H1 (cell line): ENCODE results near the gene CXCL6. TPM values are rescaled to one million over a fixed set of nuclear protein-coding genes. Genes with fewer than 3 reads are reported as not detected.

ENCODE experiments used
- CTCF ChIA-PET: fragments of 300-600 bp; sonication (Branson Sonifier 250); formaldehyde crosslinking; loops from one replicate; lab custom pipeline; 2021; ENCODE audit not compliant: partially characterized antibody; lab: Charles Lee
- POLR2A ChIA-PET: fragments of 300-600 bp; sonication (Branson Sonifier 250); formaldehyde crosslinking; loops from one replicate; lab custom pipeline; 2021; ENCODE audit warnings: inconsistent platforms; ENCODE audit not compliant: partially characterized antibody; lab: Charles Lee
- DNase-seq, 2 experiments: peaks; one replicate each; pipeline versions ENCODE4 v3.0.0 to v3.0.0-alpha.2; 2010 to 2022; ENCODE audit warnings: low spot score in 2 of 2, low read depth in 1 of 2, mixed read lengths in 1 of 2
- FAIRE-seq: peaks from 2 replicates; lab custom pipeline; 2011; peaks lifted over from hg19 to GRCh38; lab: Jason Lieb, UNC
- H2AFZ ChIP-seq: 2 replicates; pipeline ENCODE4 v1.8.1; 2012; ENCODE audit warnings: low read length, inconsistent platforms
- H2AK5ac ChIP-seq: 2 replicates; pipeline ENCODE4 v1.6.1; 2013; ENCODE audit warnings: low read depth, low read length
- H2BK120ac ChIP-seq: replicated peaks from 2 replicates; pipeline ENCODE3; 2013; ENCODE audit warnings: low read depth, low read length, inconsistent platforms
- H2BK12ac ChIP-seq: 2 replicates; pipeline ENCODE4 v1.6.1; 2013; ENCODE audit warnings: low read depth, low read length
- H2BK15ac ChIP-seq: 2 replicates; pipeline ENCODE4 v1.6.1; 2013; ENCODE audit warnings: low read length
- H2BK20ac ChIP-seq: 2 replicates; pipeline ENCODE4 v1.6.1; 2013; ENCODE audit warnings: low read length
- H2BK5ac ChIP-seq: 2 replicates; pipeline ENCODE4 v1.6.1; 2013; ENCODE audit warnings: low read depth, low read length
- H3K14ac ChIP-seq: 2 replicates; pipeline ENCODE4 v1.6.1; 2013; ENCODE audit warnings: inconsistent platforms; ENCODE audit not compliant: insufficient read length
- H3K18ac ChIP-seq: 2 replicates; pipeline ENCODE4 v1.6.1; 2013; ENCODE audit warnings: low read length; ENCODE audit errors: extremely low read depth
- H3K23ac ChIP-seq: 2 replicates; pipeline ENCODE4 v1.6.1; 2013; ENCODE audit warnings: inconsistent platforms; ENCODE audit not compliant: insufficient read length
- H3K23me2 ChIP-seq: 2 replicates; pipeline ENCODE4 v1.6.1; 2013; ENCODE audit warnings: low read depth, low read length
- H3K27ac ChIP-seq: 2 replicates; pipeline ENCODE4 v1.6.1; 2011; ENCODE audit warnings: low read depth, low read length, inconsistent platforms
- H3K27me3 ChIP-seq, 4 experiments: replicated peaks in 1 of 4; 1 replicate in 1 of 4; 2 replicates in 3 of 4; pipeline versions ENCODE4 v1.6.1 to v1.8.1; 2011 to 2013; ENCODE audit warnings: low read length in 3 of 4, mild to moderate bottlenecking in 3 of 4, inconsistent platforms in 2 of 4, mixed read lengths in 2 of 4, moderate library complexity in 1 of 4; ENCODE audit not compliant: control insufficient read depth in 3 of 4, insufficient read depth in 3 of 4; ENCODE audit errors: extremely low read depth in 1 of 4
- H3K36me3 ChIP-seq, 4 experiments: 2 replicates each; pipeline versions ENCODE4 v1.6.1 to v1.8.1; 2011 to 2013; ENCODE audit warnings: mild to moderate bottlenecking in 4 of 4, low read length in 3 of 4, moderate library complexity in 2 of 4, control low read depth in 1 of 4, inconsistent platforms in 1 of 4; ENCODE audit not compliant: insufficient read depth in 4 of 4, control insufficient read depth in 2 of 4
- H3K4ac ChIP-seq: replicated peaks from 2 replicates; pipeline ENCODE3; 2013; ENCODE audit warnings: low read length, low read depth, mixed read lengths, inconsistent platforms; ENCODE audit not compliant: insufficient read length
- H3K4me1 ChIP-seq, 4 experiments: replicated peaks in 1 of 4; 1 replicate in 1 of 4; 2 replicates in 3 of 4; pipeline versions ENCODE4 v1.6.1 to v1.8.1; 2011 to 2013; ENCODE audit warnings: low read length in 3 of 4, inconsistent platforms in 2 of 4, mixed read lengths in 1 of 4; ENCODE audit not compliant: insufficient read depth in 4 of 4, control insufficient read depth in 3 of 4
- H3K4me2 ChIP-seq, 2 experiments: 2 replicates each; pipeline versions ENCODE4 v1.6.1 to v1.8.1; 2011 to 2013; ENCODE audit warnings: low read depth in 2 of 2, low read length in 2 of 2, control low read depth in 1 of 2, inconsistent platforms in 1 of 2, mild to moderate bottlenecking in 1 of 2; ENCODE audit not compliant: insufficient read depth in 1 of 2
- H3K4me3 ChIP-seq, 4 experiments: fragments of 200-600, 300-600 bp in 1 of 4; sonication (generic), shearing (Covaris generic), sonication (Bioruptor Twin) in 1 of 4; 2 replicates each; pipeline versions ENCODE4 v1.5.1 to v1.8.1; 2011 to 2016; ENCODE audit warnings: low read length in 4 of 4, low read depth in 3 of 4, control low read depth in 2 of 4, inconsistent platforms in 2 of 4, mild to moderate bottlenecking in 2 of 4, mixed read lengths in 1 of 4, moderate library complexity in 1 of 4; ENCODE audit not compliant: insufficient read depth in 2 of 4; ENCODE audit errors: extremely low read depth in 1 of 4
- H3K56ac ChIP-seq: replicated peaks from 2 replicates; pipeline ENCODE3; 2013; ENCODE audit warnings: low read depth, mild to moderate bottlenecking, mixed read lengths, low read length, inconsistent platforms; ENCODE audit not compliant: insufficient read length
- H3K79me1 ChIP-seq: 2 replicates; pipeline ENCODE4 v1.6.1; 2013; ENCODE audit warnings: low read depth, low read length, control low read depth
- H3K79me2 ChIP-seq, 2 experiments: 2 replicates each; pipeline versions ENCODE4 v1.6.1 to v1.8.1; 2012 to 2013; ENCODE audit warnings: low read length in 2 of 2, mild to moderate bottlenecking in 2 of 2, inconsistent platforms in 1 of 2; ENCODE audit not compliant: insufficient read depth in 2 of 2, control insufficient read depth in 1 of 2
- H3K9ac ChIP-seq, 4 experiments: replicated peaks in 1 of 4; 1 replicate in 1 of 4; 2 replicates in 3 of 4; pipeline versions ENCODE4 v1.6.1 to v1.8.1; 2011 to 2013; ENCODE audit warnings: low read depth in 3 of 4, low read length in 3 of 4, control low read depth in 2 of 4, mild to moderate bottlenecking in 2 of 4, moderate library complexity in 2 of 4, inconsistent platforms in 1 of 4; ENCODE audit errors: extremely low read depth in 1 of 4
- H3K9me3 ChIP-seq, 2 experiments: 2 replicates each; pipeline versions ENCODE4 v1.6.1 to v1.8.1; 2012 to 2013; ENCODE audit warnings: mild to moderate bottlenecking in 2 of 2, moderate library complexity in 2 of 2, control low read depth in 1 of 2, inconsistent platforms in 1 of 2, low read depth in 1 of 2, low read length in 1 of 2, mixed read lengths in 1 of 2; ENCODE audit not compliant: insufficient read depth in 2 of 2
- H4K20me1 ChIP-seq, 2 experiments: replicated peaks in 1 of 2; 2 replicates each; pipeline versions ENCODE3 to v1.8.1; 2011 to 2013; ENCODE audit warnings: inconsistent platforms in 2 of 2, low read length in 2 of 2, mild to moderate bottlenecking in 1 of 2; ENCODE audit not compliant: insufficient read depth in 2 of 2, control insufficient read depth in 1 of 2
- H4K5ac ChIP-seq: 2 replicates; pipeline ENCODE4 v1.6.1; 2013; ENCODE audit warnings: low read length, low read depth, mixed read lengths, inconsistent platforms; ENCODE audit not compliant: insufficient read length
- H4K8ac ChIP-seq: 2 replicates; pipeline ENCODE4 v1.8.0; 2013; ENCODE audit warnings: mild to moderate bottlenecking, moderate library complexity, low read length, inconsistent platforms; ENCODE audit not compliant: insufficient read depth; ENCODE audit errors: extremely low read depth
- H4K91ac ChIP-seq: replicated peaks from 2 replicates; pipeline ENCODE3; 2013; ENCODE audit warnings: low read length, mixed read lengths, inconsistent platforms; ENCODE audit not compliant: insufficient read length
- CHD1 ChIP-seq: IDR thresholded peaks from 2 replicates; pipeline ENCODE4 v1.6.1; 2012; ENCODE audit warnings: low read depth, low read length, improper control_type of control experiment
- CHD2 ChIP-seq: IDR thresholded peaks from 2 replicates; pipeline ENCODE4 v1.6.1; 2012; ENCODE audit warnings: low read length, improper control_type of control experiment
- CTCF ChIP-seq, 3 experiments: IDR thresholded peaks; 1 replicate in 2 of 3; 2 replicates in 1 of 3; pipeline versions ENCODE4 v1.5.1 to v1.6.1; 2011; ENCODE audit warnings: low read length in 3 of 3, mild to moderate bottlenecking in 3 of 3, inconsistent platforms in 2 of 3, low read depth in 1 of 3, moderate library complexity in 1 of 3; ENCODE audit not compliant: insufficient read depth in 1 of 3; ENCODE audit errors: control extremely low read depth in 1 of 3
- EGR1 ChIP-seq: IDR thresholded peaks from 2 replicates; pipeline ENCODE4 v1.6.1; 2011; ENCODE audit warnings: low read depth, low read length, borderline replicate concordance
- JUND ChIP-seq: IDR thresholded peaks from 2 replicates; pipeline ENCODE4 v1.6.1; 2011; ENCODE audit warnings: mild to moderate bottlenecking, improper control_type of control experiment, low read length
- KDM1A ChIP-seq: fragments of 200-600, 300-600 bp; sonication (generic); IDR thresholded peaks from 2 replicates; pipeline ENCODE4 v1.7.1; 2016; ENCODE audit warnings: mild to moderate bottlenecking, low read length, borderline replicate concordance
- RFX5 ChIP-seq: IDR thresholded peaks from 2 replicates; pipeline ENCODE4 v1.6.1; 2011; ENCODE audit warnings: low read depth, low read length, improper control_type of control experiment, borderline replicate concordance
- RNF2 ChIP-seq: fragments of 200-900, 300-1000 bp; sonication (generic); IDR thresholded peaks from 2 replicates; pipeline ENCODE4 v1.7.1; 2016; ENCODE audit warnings: borderline replicate concordance, low read depth, mild to moderate bottlenecking, antibody characterized with exemption, low read length; ENCODE audit not compliant: poor library complexity, severe bottlenecking; ENCODE audit errors: missing control alignments
- SP4 ChIP-seq: IDR thresholded peaks from 2 replicates; pipeline ENCODE4 v1.6.1; 2012; ENCODE audit warnings: low read length, inconsistent platforms
- USF2 ChIP-seq: IDR thresholded peaks from 2 replicates; pipeline ENCODE4 v1.6.1; 2011; ENCODE audit warnings: low read length, improper control_type of control experiment
- YY1 ChIP-seq: IDR thresholded peaks from 2 replicates; pipeline ENCODE4 v1.6.1; 2011; ENCODE audit warnings: low read depth, mild to moderate bottlenecking, low read length
- WGBS, 2 experiments: shearing (Covaris generic) in 1 of 2; methylation state at CpG; one replicate each; pipeline versions ENCODE4 v1.1.6 to v1.1.7; 2013 to 2015; ENCODE audit warnings: low lambda C conversion rate in 2 of 2, mixed read lengths in 2 of 2, inconsistent platforms in 1 of 2, low coverage in 1 of 2, missing lambda C conversion rate in 1 of 2; ENCODE audit not compliant: insufficient replicate concordance in 2 of 2, insufficient coverage in 1 of 2, insufficient read length in 1 of 2; ENCODE audit errors: extremely low coverage in 1 of 2, missing lambda C conversion rate in 1 of 2; 5-methylcytosine and 5-hydroxymethylcytosine counted together
- polyA plus RNA-seq, 7 experiments: library from polyadenylated mRNA; depleted of rRNA in 3 of 7; stranded (reverse) in 5 of 7; unstranded in 2 of 7; fragments of >200 nt in 5 of 7; fragments of 200-250 nt in 2 of 7; gene quantifications; 1 replicate in 5 of 7; 2 replicates in 1 of 7; 4 replicates in 1 of 7; pipeline versions ENCODE4 v1.2.1 to v1.2.3, GENCODE V29; 2011 to 2013; ENCODE audit warnings: missing spikeins in 2 of 7, mixed read lengths in 2 of 7
- total RNA-seq: library from RNA; stranded (reverse); fragmentation: NEBNext Ultra II Directional; extraction: Animal tissue kit (Norgen Biotek cat#: 25700); gene quantifications from 2 replicates; pipeline ENCODE4 v1.2.1, GENCODE V29; 2021

Gene CXCL6
- total and polyA plus RNA-seq, 2 of the 8 experiments (the other 6 are each of a cell fraction or from before 2014, with no cell fraction given) = 6.3 to 8.0 TPM

GRCh38 chr4:73814679-73815078 is 21.8 kb upstream of the CXCL6 start:
- Histone ChIP-seq H3K56ac (no peak overlapping the region), H2BK12ac (no peak overlapping the region), H3K4me3 (no peak overlapping the region), H2AFZ (peak overlapping the region; percentile 77; the same call in 1 of the 2 replicates), H3K27me3 (no peaks in the 10 kb centered on the region), H2BK20ac (no peak overlapping the region), H2BK5ac (no peak overlapping the region), H3K23ac (no peak overlapping the region), H3K18ac (no peak overlapping the region), H3K4me2 (no peak overlapping the region), H3K14ac (peak overlapping the region; percentile 5), H2BK120ac (no peak overlapping the region), H3K4ac (no peak overlapping the region), H3K79me2 (no peaks in the 10 kb centered on the region), H3K27ac (no peak overlapping the region), H3K9me3 (no peaks in the 10 kb centered on the region), H2BK15ac (no peak overlapping the region), H4K5ac (no peak overlapping the region), H3K4me1 (no peaks in the 10 kb centered on the region), H4K91ac (no peak overlapping the region), H3K36me3 (no peaks in the 10 kb centered on the region), H2AK5ac (no peak overlapping the region), H3K79me1 (no peaks in the 10 kb centered on the region), H4K8ac (no peak overlapping the region), H3K9ac (no peak overlapping the region), H4K20me1 (no peaks in the 10 kb centered on the region), H3K23me2 (no peaks in the 10 kb centered on the region)
- DNase-seq = no peak
- ChIA-PET POLR2A (no interaction called here), CTCF (no interaction called here)
- 82% methylated on average over 1 of the region's 1 CpG; no CpG with 5 or more reads in 1 of the 2 experiments for WGBS, 2 experiments
- FAIRE-seq = no peak
- TF ChIP-seq RNF2 (no peak), CHD1 (no peak), SP4 (no peak), KDM1A (no peak), CTCF (IDR thresholded peaks at IDR 0.05; ENCODE audit: control extremely low read depth in 1 of 3, insufficient read depth in 1 of 3, low read depth in 1 of 3, low read length in 3 of 3) (no peak), JUND (no peak), YY1 (no peak), RFX5 (no peak), USF2 (no peak), EGR1 (no peak), CHD2 (no peak)
